Measurements from ENCODE around the gene C1orf21. TPM values are rescaled to one million over a fixed set of nuclear protein-coding genes. Genes with fewer than 3 reads are reported as not detected.

The C1orf21 gene
- total RNA-seq, 1 donor: 17.0 TPM

DNA sequence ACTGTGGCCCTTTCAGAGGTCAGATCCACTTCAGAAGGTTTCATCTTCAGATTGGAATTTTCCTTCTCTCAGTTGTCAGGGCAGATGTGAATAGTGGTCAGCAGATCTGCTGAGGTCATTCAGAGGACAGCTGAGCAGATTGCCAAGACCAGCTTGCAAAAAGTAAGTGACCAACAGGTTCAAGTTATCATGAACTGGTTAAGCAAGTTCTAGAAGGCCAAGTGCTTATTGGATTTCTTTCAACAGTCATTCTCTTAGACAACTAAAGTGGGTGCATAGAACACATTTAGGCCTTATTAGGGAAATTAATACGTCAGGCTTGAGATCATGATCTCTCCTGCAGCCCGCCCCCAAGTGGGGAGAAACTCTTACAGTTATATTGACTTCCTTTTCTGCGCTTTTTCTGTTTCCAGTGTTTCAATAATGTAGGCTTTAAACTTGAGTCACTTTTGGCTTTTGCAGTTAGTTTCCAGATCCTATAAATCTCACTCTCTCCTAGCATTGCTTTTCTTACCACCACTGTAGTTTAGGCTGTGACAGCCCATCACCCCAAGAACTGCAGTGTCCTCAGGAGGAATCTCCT, 96.4 kb downstream of the C1orf21 start:
- Histone ChIP-seq H3K4me2 (ENCODE audit: insufficient read depth, low read length) (no peak overlapping the region), H2AFZ (ENCODE audit: low read length) (no peak overlapping the region), H3K36me3 (ENCODE audit: insufficient read depth, low read length) (no peaks in the 10 kb centered on the region), H3K4me3 (ENCODE audit: insufficient read depth, low read length) (no peak overlapping the region), H3K79me2 (ENCODE audit: insufficient read depth, low read length) (peaks cover 14% of the 10 kb centered on the region), H3K27me3 (ENCODE audit: insufficient read depth, low read length) (no peaks in the 10 kb centered on the region), H4K20me1 (ENCODE audit: insufficient read depth, low read length) (no peaks in the 10 kb centered on the region), H3K9me3 (ENCODE audit: low read depth, low read length) (no peaks in the 10 kb centered on the region), H3K4me1 (ENCODE audit: insufficient read depth, low read length) (peaks cover 21% of the 10 kb centered on the region), H3K27ac (ENCODE audit: low read depth, low read length) (peak overlapping the region; percentile 50)
- TF ChIP-seq, protein P1, sequence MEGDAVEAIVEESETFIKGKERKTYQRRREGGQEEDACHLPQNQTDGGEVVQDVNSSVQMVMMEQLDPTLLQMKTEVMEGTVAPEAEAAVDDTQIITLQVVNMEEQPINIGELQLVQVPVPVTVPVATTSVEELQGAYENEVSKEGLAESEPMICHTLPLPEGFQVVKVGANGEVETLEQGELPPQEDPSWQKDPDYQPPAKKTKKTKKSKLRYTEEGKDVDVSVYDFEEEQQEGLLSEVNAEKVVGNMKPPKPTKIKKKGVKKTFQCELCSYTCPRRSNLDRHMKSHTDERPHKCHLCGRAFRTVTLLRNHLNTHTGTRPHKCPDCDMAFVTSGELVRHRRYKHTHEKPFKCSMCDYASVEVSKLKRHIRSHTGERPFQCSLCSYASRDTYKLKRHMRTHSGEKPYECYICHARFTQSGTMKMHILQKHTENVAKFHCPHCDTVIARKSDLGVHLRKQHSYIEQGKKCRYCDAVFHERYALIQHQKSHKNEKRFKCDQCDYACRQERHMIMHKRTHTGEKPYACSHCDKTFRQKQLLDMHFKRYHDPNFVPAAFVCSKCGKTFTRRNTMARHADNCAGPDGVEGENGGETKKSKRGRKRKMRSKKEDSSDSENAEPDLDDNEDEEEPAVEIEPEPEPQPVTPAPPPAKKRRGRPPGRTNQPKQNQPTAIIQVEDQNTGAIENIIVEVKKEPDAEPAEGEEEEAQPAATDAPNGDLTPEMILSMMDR (IDR thresholded peaks at IDR 0.05; ENCODE audit: extremely low read depth, low read depth, low read length): no peak
- DNase-seq (ENCODE audit: insufficient read length, low spot score, missing footprints): peak; percentile 4

DNA sequence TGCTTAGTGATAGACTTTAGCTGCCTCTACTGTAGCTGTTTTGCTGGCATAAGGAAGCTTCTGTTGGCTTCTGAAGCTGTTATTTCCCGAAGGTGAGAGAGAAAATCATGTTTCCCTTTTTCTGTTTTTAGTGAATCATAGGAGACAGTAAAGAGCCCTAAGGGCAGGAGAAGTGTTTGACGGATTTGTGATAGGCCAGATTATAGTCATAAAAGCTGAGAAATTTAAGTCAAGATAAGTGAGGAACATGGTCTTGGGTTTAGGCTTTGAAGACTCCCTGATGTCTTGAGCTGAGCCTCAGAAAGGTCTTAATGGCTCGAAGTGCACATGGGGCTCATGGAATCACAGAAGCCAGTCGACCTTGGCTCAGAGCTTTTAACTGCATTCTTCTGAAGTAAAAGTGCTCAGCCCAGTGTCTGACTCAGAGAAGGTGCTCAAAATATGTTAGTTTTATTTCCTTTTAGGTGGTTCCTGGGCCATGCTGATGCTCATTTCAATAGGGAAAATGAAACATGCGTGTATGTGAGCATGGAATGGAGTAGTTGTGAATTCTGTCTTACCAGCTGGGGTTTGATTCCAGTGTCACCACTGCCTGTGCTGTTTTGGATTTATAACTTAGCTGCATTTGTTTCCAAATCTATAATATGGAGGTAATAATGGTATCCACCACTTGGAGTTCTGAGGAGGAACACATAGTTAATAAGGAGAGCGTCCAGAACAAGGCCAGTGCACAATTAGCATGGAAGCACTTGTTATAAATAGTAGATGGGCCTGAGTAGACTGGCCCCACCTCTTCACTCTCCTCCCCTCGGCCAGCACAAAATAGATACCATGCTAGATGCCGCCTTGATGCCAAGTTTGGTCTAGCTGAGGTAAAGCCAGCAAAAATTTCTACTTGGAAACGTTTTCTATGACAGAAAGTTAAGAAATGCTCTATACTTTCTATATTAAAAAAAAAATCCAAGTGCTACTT, 99.2 kb downstream of the C1orf21 start:
- peaks cover 19% of the 10 kb centered on the region for H3K79me2 ChIP-seq (ENCODE audit: insufficient read depth, low read length)
- DNase-seq (ENCODE audit: insufficient read length, low spot score, missing footprints): no peak
- no peaks in the 10 kb centered on the region for H3K27me3 ChIP-seq (ENCODE audit: insufficient read depth, low read length)
- no peak overlapping the region for H2AFZ ChIP-seq (ENCODE audit: low read length)
- no peak overlapping the region for H3K27ac ChIP-seq (ENCODE audit: low read depth, low read length)
- H3K9me3 ChIP-seq (ENCODE audit: low read depth, low read length): no peaks in the 10 kb centered on the region
- H3K4me2 ChIP-seq (ENCODE audit: insufficient read depth, low read length): no peak overlapping the region
- H3K4me3 ChIP-seq (ENCODE audit: insufficient read depth, low read length): no peak overlapping the region
- TF ChIP-seq, protein P1 (IDR thresholded peaks at IDR 0.05; ENCODE audit: extremely low read depth, low read depth, low read length): no peak
- no peaks in the 10 kb centered on the region for H4K20me1 ChIP-seq (ENCODE audit: insufficient read depth, low read length)
- peaks cover 33% of the 10 kb centered on the region for H3K4me1 ChIP-seq (ENCODE audit: insufficient read depth, low read length)
- H3K36me3 ChIP-seq (ENCODE audit: insufficient read depth, low read length): no peaks in the 10 kb centered on the region

DNA sequence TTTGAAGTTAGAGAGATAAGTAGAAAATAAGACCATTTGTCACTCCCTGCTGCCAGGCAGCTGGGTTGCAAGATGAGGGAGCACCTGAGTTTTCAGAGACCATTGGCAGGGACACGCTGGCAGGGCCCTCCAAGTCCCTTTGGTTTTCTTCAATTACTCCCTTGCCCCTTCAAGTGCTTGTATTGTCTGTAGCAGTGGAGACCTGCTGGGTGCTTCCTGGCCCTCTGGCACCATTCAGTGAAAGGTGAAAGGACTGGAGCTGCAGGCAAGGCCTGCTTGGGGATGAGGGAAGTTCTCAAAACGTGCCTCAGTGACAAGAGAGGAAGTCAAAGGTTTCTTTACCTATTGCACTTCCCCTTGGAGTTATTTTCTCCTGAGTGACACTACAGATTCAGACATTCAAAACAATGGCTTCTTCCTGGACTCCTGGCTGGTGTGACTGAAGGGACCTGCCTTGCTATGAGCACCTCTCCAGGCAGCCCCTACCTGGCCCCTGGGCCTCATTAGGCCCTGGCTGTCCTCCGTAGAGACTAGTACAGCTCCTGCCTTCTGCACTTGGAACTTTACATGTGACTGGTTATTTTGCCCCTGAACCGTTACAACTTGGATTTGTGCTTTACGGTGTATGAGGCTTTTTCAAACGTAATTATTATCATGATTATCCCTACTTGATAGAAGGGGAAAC, 100.1 kb downstream of the C1orf21 start:
- Histone ChIP-seq H2AFZ (ENCODE audit: low read length) (no peak overlapping the region), H3K27ac (ENCODE audit: low read depth, low read length) (no peak overlapping the region), H3K4me2 (ENCODE audit: insufficient read depth, low read length) (no peak overlapping the region), H4K20me1 (ENCODE audit: insufficient read depth, low read length) (no peaks in the 10 kb centered on the region), H3K4me1 (ENCODE audit: insufficient read depth, low read length) (peaks cover 39% of the 10 kb centered on the region), H3K79me2 (ENCODE audit: insufficient read depth, low read length) (peaks cover 19% of the 10 kb centered on the region), H3K36me3 (ENCODE audit: insufficient read depth, low read length) (no peaks in the 10 kb centered on the region), H3K9me3 (ENCODE audit: low read depth, low read length) (no peaks in the 10 kb centered on the region), H3K4me3 (ENCODE audit: insufficient read depth, low read length) (no peak overlapping the region), H3K27me3 (ENCODE audit: insufficient read depth, low read length) (no peaks in the 10 kb centered on the region)
- DNase-seq (ENCODE audit: insufficient read length, low spot score, missing footprints): no peak
- TF ChIP-seq, protein P1 (IDR thresholded peaks at IDR 0.05; ENCODE audit: extremely low read depth, low read depth, low read length): no peak
